Measurements from ENCODE around the gene FBLN2.
"Not testable (repeated sequence)": the region's sequence is repeated elsewhere in the genome, so short reads cannot be mapped to it uniquely, and the experiment has no call there.

Gene FBLN2

DNA sequence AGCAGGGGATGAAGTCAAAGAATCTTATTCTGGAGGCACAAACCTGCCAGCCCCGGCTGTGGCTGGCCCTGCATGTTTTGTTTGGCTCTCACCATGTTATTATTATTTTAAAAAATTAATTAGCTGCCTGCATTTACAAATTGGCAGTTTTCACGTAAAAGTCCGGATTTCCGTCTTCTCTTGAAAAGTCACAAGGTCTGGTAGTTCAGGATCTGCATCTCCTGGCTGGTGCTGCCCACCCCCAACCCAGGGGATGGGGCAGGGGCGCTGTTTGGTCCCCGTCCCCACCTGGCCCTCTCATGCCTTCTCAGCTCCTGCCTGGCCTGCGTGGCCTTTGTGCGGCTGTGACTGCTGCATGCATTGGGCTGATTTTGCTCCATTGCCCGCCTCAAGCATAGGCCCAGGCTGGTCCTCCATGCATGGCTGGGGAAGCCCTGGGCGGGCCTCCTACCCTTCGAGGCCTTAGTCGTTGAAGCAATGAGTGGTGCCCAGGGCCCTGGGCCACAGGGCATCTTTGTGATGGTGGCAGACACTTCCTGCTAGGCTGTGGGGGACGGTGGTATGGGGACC lies 2.0 kb downstream of the FBLN2 start:
- DNase-seq = no peak

DNA sequence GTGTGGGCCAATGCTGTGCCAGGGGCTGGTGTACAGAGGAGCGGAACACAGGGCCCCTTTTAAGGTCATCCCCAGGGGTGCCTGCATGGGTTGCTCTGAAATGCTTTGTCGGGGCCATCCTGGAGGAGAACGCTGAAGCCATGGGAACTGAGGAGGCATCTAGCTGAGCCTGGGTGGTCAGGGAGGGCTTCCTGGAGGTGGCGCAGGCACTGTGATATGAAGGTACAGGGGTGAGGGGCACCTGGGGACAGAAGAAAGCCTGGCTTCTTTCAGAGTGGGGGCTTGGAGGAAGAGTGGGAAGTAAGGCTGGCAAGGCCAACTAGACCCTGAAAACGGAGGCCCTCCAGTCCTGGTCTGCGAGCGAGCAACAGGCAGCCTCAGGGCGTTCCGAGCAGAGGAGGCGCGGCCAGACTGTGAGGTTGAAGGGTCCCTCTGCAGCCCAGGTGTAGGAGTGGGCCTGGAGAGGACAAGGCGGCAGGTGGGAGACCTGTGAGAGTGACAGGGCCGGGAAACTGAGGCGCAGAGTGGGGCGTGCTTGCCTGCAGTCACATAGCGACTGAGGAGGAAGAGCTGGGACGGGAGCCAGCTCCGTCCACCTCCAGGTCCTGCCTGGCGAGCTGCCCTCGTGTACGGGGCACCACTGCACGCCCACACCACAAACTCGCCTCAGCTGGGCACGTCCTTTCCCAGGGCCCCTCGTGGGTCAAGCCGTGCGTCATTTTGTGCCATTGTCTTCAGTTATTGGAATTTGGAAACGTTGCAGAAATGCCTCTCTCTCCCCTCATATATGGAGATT lies 4.1 kb downstream of the FBLN2 start:
- DNase-seq = no peak

DNA sequence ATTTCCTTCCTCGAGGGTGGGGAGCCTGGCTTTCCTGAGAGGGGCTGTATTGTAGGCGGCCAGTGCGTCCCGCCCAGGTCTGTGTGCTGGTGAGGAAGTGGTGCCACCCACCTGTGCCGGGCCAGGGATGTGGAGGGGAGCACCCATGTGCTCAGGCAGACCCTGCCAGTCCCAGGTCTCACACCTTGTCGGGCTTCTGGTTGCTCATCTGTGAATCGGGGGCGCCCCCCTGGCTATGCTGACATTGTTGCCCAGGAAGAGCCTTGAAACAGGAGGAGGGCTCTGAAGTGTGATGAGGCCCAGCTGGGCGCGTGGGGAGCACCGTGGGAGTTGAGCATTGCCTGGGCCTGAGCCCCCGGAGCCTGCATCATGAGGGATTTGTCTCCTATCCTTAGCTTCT lies 4.8 kb downstream of the FBLN2 start:
- DNase-seq = no peak

GRCh38 chr3:13555753-13556152 lies 6.8 kb downstream of the FBLN2 start:
- no peak for DNase-seq

DNA sequence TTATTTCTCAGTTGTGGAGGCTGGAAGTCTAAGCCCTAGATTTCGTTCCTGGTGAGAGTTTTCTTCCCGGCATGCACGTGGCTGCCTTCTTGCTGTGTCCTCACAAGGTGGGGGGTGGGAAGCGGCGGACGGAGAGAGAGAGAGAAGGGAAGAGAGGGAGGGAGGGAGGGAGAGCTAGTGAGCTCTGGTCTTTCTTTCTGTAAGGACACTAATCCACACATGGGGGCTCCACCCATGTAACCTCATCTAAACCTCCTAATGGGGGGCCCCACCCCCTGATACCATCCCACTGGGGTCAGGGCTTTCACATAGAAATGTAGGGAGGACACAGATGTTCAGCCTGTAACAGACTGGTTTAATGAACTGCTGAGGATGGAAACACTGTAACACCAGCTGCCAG lies 7.3 kb downstream of the FBLN2 start:
- DNase-seq = no peak

- no peak for DNase-seq
These were observed 8.0 kb downstream of the FBLN2 start for GRCh38 chr3:13556917-13557316.

- DNase-seq = no peak
These were observed 8.5 kb downstream of the FBLN2 start for GRCh38 chr3:13557417-13557816.

DNA sequence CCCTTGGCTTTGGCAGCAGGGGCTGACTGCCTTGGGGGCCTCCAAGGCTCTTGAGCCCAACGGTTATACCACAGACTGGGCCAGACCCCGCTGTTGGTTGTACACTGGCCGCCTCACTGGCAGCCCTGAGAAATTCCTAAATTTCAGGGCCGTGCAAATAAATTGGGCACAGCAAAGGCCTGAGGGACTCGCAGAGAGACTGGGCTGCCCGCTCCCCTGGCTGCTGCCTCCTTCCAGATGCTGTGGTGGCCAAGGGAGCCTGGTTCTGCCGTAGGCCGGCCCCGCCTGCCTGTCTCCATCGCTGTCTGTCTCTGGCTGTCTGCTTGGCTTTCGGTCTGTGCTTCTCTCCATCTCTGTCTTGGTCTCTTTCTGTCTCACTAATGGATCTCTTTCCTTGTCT lies 9.0 kb downstream of the FBLN2 start:
- DNase-seq = no peak

- no peak for DNase-seq
These were observed 9.7 kb downstream of the FBLN2 start for GRCh38 chr3:13558651-13559050.

DNA sequence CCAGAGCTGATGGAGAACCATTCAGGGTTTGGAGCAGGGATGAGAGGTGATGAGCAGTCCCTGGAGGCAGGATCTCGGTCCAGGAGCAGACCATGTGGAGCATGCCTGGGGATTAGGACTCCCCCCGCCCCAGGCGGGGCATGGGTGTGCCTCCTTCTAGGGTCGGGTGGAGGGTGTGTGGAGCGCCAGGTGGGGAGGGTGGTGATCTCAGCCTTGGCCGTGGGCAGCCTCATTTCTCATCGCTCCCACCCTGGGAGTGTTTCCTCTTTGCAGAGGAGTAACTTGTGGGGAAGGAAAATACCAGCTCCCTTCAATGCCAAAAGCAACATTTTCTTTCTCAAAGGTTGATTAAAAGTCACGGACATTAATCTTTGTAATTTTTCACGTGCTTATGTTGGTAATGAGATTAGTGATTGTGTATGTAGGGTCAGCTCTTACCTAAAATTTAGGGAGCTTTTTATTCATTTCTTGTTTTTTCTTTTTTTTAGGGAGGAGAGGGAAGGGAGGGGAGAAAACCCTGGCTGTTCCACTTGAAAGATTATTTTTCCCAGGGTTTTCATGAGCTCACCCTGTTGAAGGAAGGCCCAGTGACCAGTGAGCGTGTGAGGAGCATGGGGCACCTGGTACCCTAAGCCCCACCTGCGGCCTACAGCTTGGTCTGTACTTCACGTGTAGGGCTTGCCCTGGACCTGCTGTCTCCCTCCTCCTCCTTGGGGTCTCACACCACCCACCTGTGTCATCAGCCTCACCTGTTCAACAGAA lies 11.0 kb downstream of the FBLN2 start:
- DNase-seq = no peak

DNA sequence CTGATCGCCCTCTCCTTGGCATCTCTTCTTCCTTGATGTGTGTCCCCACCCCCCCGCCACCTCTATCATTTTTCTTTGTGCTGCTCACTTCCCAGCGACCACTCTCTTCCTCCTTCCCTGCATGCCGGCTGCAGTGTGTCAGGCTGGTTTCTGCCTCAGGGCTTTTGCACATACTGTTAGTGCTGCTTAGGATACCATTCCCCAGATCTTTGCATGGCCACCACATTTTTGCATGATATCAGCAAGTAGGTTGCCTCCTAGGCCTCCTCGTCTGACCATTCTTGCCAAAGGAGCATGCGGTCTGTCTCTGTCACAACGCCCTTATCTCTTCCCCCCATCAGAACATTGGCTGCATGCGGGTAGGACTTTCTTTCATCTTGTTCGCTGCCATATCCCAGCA lies 12.5 kb downstream of the FBLN2 start:
- no peak for DNase-seq

- no peak for DNase-seq
These were observed 13.0 kb downstream of the FBLN2 start for GRCh38 chr3:13561967-13562366.

- not testable (repeated sequence) for DNase-seq
These were observed 13.5 kb downstream of the FBLN2 start for GRCh38 chr3:13562421-13562820.

GRCh38 chr3:13563321-13563720 lies 14.4 kb downstream of the FBLN2 start:
- DNase-seq = no peak

- DNase-seq = no peak
These were observed 15.0 kb downstream of the FBLN2 start for GRCh38 chr3:13563911-13564310.

DNA sequence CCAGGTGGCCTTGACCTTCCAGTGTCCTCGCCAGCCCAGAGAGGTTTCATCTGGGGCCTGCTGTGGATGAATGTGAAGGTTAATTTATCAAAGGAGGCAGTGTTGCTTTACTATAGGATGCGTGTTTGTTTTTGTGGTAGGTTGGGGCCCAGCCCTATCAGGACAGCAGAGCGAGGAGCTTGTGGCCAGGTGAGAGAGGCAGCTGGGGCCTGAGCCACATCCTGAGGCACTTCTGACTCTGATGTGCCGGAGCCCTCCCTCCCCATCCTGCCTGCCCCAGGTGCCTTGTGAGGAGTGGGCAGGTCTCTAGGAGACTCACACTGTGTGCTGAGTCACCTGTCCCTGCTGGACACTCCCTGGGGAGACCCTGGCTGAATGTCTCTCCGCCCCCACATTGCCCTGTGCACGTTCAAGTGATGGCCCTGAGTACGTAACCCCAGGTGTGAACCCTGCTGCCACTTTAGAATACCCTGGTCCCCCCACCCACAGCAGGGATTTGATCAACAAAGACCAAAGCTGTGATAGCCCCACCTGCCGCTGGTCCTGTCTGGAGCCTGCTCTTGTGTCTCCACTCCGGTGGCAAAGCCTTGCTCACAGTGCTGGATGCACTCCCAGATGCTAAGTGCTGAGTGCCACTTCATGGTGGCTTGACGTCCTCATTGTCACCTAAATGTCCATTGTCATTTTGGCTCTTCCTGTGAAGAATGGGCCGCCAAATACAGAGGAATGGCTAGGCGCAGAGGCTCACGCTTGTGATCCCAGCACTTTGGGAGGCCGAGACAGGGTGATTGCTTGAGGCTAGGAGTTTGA lies 16.0 kb downstream of the FBLN2 start:
- DNase-seq = no peak

DNA sequence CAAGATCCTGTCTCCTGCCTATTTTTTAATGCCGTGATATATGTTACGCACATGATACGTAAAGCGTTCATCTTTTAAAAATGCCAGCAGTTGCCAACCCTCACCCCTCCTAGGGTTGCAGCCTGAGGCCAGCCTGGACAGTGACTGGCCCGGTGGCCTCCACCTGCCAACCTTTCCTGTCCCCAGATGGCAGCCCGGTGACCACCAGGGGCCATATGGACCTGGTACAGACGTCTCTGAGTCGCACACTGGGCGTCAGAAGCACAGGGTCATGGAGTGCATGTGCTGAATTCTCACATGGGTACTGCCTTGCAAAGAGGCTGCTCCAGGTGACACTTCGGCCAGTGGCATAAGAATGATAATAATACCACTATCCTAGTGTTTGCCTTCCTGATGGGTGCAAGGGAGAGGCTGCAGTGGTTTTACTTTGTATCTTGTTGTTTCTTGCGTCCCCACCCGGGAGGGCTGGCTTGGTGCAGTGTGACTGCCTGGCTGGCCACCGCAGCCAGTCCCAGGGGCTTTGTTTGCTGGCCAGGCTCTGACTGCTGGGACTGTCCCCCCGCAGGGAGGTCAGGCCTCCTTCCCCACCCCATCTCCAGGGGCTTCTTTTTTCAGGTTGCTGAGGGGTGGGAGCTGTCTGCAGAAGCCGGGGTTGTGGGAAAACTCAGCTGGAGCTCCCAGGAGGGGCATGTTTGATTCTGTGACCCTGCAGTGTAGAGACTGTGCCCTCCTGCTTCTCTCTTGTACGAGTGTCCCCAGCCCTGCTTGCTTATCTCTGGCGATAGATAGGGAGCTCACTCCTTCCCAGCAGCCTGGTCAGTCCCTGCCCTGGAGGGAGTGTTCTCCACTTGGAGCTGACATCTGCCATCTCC lies 16.9 kb downstream of the FBLN2 start:
- DNase-seq = no peak

DNA sequence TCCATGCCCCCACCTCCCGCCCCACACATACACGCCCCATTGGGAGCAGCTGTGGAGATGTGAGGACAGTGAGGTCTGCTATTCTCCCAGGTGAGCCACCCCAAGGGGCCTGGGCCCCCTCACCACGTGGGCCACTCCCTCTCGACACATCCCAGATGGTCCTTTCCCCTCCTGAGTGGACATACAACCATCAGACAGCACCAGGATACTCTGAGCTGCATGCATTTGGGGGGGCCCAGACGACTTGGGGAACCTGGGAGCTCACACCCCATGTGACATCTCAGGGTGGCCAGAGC lies 17.5 kb downstream of the FBLN2 start:
- DNase-seq = no peak

DNA sequence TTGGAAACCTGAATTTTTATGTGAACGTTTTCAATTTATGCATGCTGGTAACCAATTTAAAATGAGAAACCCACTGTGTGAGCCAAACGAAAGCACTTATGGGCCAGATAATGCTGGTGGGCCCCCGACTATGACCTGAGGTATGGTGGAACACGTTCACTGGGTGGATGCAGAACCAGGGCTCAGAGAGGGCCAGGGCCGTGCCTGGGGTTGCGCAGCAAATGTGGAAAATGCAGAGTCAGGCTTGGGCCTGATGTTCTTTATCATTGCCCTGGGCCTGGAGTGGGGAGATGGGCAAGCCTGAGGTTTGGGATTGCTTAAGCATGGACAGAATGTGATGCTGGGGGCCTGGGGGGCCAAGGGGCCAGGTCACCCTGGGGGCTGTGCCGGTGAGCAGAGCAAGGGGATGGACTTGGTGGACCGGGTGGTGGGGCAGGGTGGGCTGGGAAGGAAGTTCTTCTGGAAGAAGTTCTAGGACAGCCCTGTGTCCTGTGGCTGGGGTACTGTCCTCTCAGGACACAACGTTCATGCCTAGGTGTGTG lies 17.9 kb downstream of the FBLN2 start:
- DNase-seq = no peak

DNA sequence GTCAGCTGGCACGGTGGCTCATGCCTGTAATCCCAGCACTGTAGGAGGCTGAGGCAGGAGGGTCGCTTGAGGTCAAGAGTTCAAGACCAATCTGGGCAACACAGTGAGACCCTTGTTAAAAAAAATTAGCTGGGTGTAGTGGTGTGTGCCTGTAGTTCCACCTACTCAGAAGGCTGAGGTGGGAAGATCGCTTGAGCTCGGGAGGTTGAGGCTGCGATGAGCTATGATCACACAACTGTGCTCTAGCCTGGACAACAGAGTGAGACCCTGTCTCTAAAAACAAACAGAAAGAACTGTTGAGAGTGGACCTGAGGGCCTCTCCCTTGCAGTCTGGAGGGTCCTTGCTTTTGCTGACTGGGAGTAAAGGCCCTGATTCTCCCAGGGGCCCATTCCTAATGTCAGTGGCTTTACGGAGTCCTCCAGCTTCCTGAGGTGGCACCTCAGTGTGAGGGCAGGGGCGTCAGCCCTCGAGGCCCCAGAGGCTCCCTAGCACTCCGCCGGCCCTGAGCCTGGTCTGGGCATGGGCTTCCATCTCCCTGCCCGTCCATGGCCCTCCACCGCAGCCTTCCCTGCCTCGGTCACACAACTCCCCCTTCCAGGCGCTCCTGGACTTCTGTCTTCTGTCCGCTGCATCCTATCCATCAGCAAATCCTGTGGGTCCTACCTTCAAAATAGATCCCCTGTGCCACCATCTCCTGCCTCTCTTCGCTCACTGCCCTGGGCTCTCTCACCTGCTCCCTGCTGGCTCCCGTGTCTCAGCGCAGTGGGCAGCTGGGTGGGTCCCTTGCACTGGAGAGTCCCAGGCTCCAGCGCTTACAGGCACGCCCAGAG lies 19.0 kb downstream of the FBLN2 start:
- no peak for DNase-seq

DNA sequence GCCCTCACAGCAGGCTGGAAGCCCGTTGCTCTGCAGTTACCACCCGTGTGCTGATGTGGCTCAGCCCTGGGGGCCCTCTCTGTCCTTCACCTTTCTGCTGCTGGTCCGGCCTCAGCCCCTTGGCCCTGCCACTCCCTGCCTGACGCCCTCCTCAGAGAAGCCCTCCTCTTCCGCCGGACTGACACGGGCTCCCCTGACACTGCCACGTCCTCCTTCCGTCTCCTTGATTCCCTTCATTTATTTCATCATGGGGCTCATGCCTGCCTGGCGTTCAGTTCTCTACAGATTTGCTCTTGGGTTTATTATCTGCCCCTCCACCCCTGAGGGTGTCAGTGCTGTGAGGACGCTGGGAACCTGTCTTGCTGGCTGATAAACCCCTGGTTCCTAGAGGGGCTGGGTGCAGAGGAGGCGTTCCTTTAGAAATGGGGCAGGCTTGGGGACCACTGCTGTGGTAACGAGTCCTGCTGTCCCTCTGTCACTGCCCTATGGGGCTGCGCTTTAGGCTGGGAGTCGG lies 19.6 kb downstream of the FBLN2 start:
- DNase-seq = no peak

Data from SIG-M5 (cell line).